Testis (tissue), 3 donors: ENCODE measurements around the gene RNF38. TPM values are rescaled to one million over a fixed set of nuclear protein-coding genes. Genes with fewer than 3 reads are reported as not detected.
"Not testable (repeated sequence)": the region's sequence is repeated elsewhere in the genome, so short reads cannot be mapped to it uniquely, and the experiment has no call there.

Experiments
- DNase-seq: peaks from one replicate; pipeline ENCODE4 v3.0.0-alpha.2; 2019
- H3K27ac ChIP-seq, 2 donors: fragments of 200-600 bp; sonication (generic); one replicate each; pipeline ENCODE4 v1.5.1; 2019
- H3K27me3 ChIP-seq: fragments of 200-600 bp; sonication (generic); one replicate; pipeline ENCODE4 v1.5.1; 2019
- H3K36me3 ChIP-seq: fragments of 200-600 bp; sonication (generic); one replicate; pipeline ENCODE4 v1.5.1; 2017; ENCODE audit warnings: low read depth; ENCODE audit errors: missing control alignments
- H3K4me1 ChIP-seq: fragments of 200-600 bp; sonication (generic); one replicate; pipeline ENCODE4 v1.5.1; 2019
- H3K4me3 ChIP-seq, 2 donors: fragments of 200-600 bp; sonication (generic); one replicate each; pipeline ENCODE4 v1.5.1; 2017 to 2019
- H3K9me3 ChIP-seq: fragments of 200-600 bp; sonication (generic); one replicate; pipeline ENCODE4 v1.5.1; 2017
- POLR2A ChIP-seq: fragments of 450-650 bp; IDR thresholded peaks from one replicate; pipeline ENCODE4 v1.6.1; 2017; ENCODE audit warnings: antibody characterized with exemption, mild to moderate bottlenecking, moderate library complexity
- WGBS, 2 donors: methylation state at CpG; one replicate each; pipeline ENCODE4 v1.1.5; 2018; 5-methylcytosine and 5-hydroxymethylcytosine counted together
- intact Hi-C: fragments of 100-400 bp; cut with DNase I; formaldehyde crosslinking; loops from one replicate; pipeline ENCODE4 v1.15.1; 2023; ENCODE audit warnings: low total_unique reads
- polyA plus RNA-seq: library from polyadenylated mRNA; stranded (reverse); fragments of 350-450 nt; fragmentation: Illumina TruSeq; extraction: RNeasy Lipid Tissue Mini Kit (QIAGEN cat#74804); gene quantifications from one replicate; pipeline ENCODE4 v1.2.3, GENCODE V29; 2014; ENCODE audit warnings: low read depth, low replicate concordance; ENCODE audit not compliant: insufficient read depth
- total RNA-seq, 2 donors: library from RNA; depleted of rRNA; stranded (reverse); fragments of >200 nt; gene quantifications; one replicate each; pipeline ENCODE4 v1.2.3, GENCODE V29; 2016
- TF ChIP-seq, protein P1 (sequence below), 3 experiments: fragments of 450-650 bp in 2 of 3; fragments of 200-600 bp in 1 of 3; sonication (generic) in 1 of 3; IDR thresholded peaks; one replicate each; pipeline ENCODE4 v1.5.1; 2016 to 2019; ENCODE audit warnings: antibody characterized with exemption in 3 of 3, mild to moderate bottlenecking in 2 of 3, moderate library complexity in 1 of 3

The RNF38 gene
- total and polyA plus RNA-seq, 3 donors from 2014 or later, result 116 to 197 (median 117) TPM

DNA sequence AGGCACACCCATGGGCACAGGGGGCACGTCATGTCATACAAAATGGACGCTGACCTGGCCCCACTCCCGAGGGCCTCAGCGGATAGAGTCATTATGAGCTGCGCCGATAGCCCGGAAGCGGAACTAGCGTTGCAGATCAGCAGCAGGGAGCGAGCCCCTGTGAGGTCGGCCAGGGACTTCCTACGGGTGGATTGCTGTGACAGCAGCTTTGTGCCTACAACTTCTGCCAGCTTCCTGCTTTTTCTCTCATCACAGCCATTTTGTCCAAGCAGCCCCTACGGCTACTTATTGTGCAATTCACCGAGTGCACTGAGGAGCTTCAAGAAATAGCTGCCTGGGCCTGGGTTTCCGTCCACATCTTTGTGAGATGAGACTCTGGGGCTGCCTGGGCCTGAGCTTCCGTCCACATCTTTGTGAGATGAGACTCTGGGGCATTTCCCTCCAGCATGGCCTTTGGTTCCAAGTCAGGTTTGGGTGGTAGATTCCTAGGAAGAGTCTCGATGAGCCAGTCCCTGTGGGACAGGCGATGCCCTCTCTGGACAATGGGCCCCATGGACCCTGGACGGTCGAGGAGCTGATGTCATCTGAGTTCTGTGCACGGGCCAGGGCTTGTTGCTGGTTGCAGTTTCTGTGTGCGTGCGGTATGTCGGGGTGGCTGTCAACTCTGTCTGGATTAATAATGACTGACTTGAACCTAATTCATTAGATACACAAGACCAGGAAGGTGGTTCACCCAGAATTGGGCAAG lies 74.8 kb downstream of the RNF38 start:
- no peak for TF ChIP-seq POLR2A
- TF ChIP-seq, protein P1, sequence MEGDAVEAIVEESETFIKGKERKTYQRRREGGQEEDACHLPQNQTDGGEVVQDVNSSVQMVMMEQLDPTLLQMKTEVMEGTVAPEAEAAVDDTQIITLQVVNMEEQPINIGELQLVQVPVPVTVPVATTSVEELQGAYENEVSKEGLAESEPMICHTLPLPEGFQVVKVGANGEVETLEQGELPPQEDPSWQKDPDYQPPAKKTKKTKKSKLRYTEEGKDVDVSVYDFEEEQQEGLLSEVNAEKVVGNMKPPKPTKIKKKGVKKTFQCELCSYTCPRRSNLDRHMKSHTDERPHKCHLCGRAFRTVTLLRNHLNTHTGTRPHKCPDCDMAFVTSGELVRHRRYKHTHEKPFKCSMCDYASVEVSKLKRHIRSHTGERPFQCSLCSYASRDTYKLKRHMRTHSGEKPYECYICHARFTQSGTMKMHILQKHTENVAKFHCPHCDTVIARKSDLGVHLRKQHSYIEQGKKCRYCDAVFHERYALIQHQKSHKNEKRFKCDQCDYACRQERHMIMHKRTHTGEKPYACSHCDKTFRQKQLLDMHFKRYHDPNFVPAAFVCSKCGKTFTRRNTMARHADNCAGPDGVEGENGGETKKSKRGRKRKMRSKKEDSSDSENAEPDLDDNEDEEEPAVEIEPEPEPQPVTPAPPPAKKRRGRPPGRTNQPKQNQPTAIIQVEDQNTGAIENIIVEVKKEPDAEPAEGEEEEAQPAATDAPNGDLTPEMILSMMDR (IDR thresholded peaks at IDR 0.05), result no peak
- no peaks in the 10 kb centered on the region for H3K9me3 ChIP-seq
- intact Hi-C loops, result no loop called here
- peak; percentile 49 for DNase-seq
- H3K36me3 ChIP-seq, result no peaks in the 10 kb centered on the region
- peaks cover 2% of the 10 kb centered on the region for H3K4me1 ChIP-seq
- no peak overlapping the region for H3K4me3 ChIP-seq
- WGBS, 2 donors, result 74 to 92% methylated on average over 20 to 24 of the region's 24 CpGs
- no peak overlapping the region for H3K27ac ChIP-seq
- H3K27me3 ChIP-seq, result no peaks in the 10 kb centered on the region

DNA sequence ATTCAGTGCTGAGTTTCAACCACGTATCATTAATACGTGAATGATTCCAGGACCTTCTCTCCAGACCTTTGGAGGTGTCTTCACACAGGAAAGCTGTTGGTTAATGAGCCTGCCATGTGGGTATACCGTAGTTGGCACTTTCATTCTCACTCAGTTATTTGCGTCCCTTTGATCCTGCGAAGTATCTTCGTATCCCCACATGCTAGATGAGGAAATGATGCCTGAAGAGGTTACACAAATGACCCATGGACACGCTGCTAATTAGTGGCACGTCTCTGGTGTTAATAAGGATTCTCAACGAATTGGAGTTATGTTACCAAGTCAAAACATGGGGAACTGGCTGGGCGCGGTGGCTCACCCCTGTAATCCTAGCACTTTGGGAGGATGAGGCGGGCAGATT lies 76.1 kb downstream of the RNF38 start:
- WGBS, 2 donors, result 86 to 93% methylated on average over 11 to 12 of the region's 12 CpGs
- H3K27me3 ChIP-seq, result no peaks in the 10 kb centered on the region
- no peak overlapping the region for H3K27ac ChIP-seq
- H3K36me3 ChIP-seq, result no peaks in the 10 kb centered on the region
- DNase-seq, result no peak
- intact Hi-C loops, result loop anchor here (5.0 kb wide), 1 partner anchor 157 kb away; the partner anchor contains the start of gene CCIN
- H3K4me3 ChIP-seq, result no peak overlapping the region
- peaks cover 4% of the 10 kb centered on the region for H3K4me1 ChIP-seq
- H3K9me3 ChIP-seq, result no peaks in the 10 kb centered on the region
- no peak for TF ChIP-seq POLR2A
- TF ChIP-seq, protein P1 (IDR thresholded peaks at IDR 0.05), result no peak

DNA sequence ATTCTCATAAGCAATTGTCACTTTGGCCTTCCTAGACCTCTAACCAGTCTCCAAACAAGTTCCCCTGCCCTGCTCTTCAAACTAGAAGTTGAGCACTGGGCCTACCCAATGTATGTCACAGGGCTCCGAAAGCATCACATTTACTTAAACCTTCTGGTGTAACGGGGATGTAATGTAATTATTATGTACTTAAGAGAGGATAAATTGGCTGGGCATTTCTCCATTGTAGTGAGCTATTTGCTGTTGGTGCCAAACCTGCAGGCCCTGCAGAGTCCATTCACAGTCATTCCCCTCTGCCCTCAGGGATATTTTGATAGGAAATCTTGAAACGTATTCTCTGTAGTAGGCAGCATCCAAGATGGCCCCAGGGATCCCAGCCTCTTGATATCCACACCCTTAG lies 77.6 kb downstream of the RNF38 start:
- 60% methylated on average over 3 of the region's 3 CpGs for WGBS, 2 donors
- intact Hi-C loops, result loop anchor here (5.0 kb wide), 1 partner anchor 155 kb away; the partner anchor contains the start of gene CCIN
- peaks cover 4% of the 10 kb centered on the region for H3K4me1 ChIP-seq

DNA sequence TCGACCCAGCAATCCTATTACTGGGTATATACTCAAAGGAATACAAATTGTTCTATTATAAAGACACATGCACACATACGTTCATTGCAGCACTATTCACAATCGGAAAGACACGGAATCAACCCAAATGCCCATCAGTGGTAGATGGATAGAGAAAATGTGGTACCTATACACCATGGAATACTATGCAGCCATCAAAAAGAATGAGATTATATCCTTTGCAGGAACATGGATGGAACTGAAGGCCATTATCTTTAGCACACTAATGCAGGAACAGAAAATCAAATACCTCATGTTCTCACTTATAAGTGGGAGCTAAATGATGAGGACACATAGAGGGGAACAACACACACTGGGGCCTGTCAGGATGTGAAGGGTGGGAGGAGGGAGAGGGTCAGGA lies 78.2 kb downstream of the RNF38 start:
- not testable (repeated sequence) for H3K27me3 ChIP-seq, H3K4me3 ChIP-seq, H3K36me3 ChIP-seq, DNase-seq, H3K27ac ChIP-seq, H3K4me1 ChIP-seq, H3K9me3 ChIP-seq
- WGBS, 2 donors, result 94% methylated on average over 4 of the region's 4 CpGs
- intact Hi-C loops, result loop anchor here (5.0 kb wide), 1 partner anchor 155 kb away; the partner anchor contains the start of gene CCIN

More for the DNA sequence above, 77.6 kb downstream of the RNF38 start:
- TF ChIP-seq, protein P1 (IDR thresholded peaks at IDR 0.05), result no peak
- no peak for TF ChIP-seq POLR2A
- no peak for DNase-seq
- H3K27ac ChIP-seq, result no peak overlapping the region
- H3K4me3 ChIP-seq, result no peak overlapping the region
- no peaks in the 10 kb centered on the region for H3K36me3 ChIP-seq
- no peaks in the 10 kb centered on the region for H3K27me3 ChIP-seq
- H3K9me3 ChIP-seq, result no peaks in the 10 kb centered on the region

DNA sequence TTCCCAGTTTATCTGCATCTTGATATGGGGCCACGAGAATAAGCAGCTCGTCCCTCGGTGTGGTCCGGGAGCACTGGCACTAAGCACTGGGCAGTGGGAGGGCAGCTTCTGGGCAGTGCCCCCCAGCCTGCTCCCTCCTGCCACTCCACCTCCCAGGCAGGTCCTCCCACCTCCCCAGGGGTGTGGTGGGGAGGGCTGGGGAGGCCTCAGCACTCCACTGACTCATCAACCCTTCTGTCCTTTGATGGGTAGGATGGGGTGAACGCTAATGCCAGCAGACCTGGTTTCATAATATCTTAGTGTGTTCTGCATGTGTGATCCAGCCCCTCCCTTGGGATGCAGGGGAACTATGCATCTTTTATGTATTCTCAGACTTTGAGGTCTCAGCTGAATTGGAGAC lies 79.6 kb downstream of the RNF38 start:
- Histone ChIP-seq H3K36me3 (no peaks in the 10 kb centered on the region), H3K27me3 (no peaks in the 10 kb centered on the region), H3K27ac (no peak overlapping the region), H3K4me3 (no peak overlapping the region), H3K9me3 (no peaks in the 10 kb centered on the region), H3K4me1 (peaks cover 17% of the 10 kb centered on the region)
- intact Hi-C loops, result loop anchor here (5.0 kb wide), 1 partner anchor 153 kb away; the partner anchor contains the start of gene CCIN
- TF ChIP-seq, protein P1 (IDR thresholded peaks at IDR 0.05), result no peak
- no peak for TF ChIP-seq POLR2A
- 57 to 62% methylated on average over 5 of the region's 5 CpGs for WGBS, 2 donors
- no peak for DNase-seq
